GM12872 (cell line): Measurements from ENCODE around the gene FKBP2.

Experiments used
- TF ChIP-seq, protein P1 (sequence below): IDR thresholded peaks from 3 replicates; pipeline ENCODE4 v1.5.1; 2011; ENCODE audit warnings: low read depth, mild to moderate bottlenecking, low read length, moderate library complexity; ENCODE audit not compliant: insufficient read depth

Gene FKBP2

DNA sequence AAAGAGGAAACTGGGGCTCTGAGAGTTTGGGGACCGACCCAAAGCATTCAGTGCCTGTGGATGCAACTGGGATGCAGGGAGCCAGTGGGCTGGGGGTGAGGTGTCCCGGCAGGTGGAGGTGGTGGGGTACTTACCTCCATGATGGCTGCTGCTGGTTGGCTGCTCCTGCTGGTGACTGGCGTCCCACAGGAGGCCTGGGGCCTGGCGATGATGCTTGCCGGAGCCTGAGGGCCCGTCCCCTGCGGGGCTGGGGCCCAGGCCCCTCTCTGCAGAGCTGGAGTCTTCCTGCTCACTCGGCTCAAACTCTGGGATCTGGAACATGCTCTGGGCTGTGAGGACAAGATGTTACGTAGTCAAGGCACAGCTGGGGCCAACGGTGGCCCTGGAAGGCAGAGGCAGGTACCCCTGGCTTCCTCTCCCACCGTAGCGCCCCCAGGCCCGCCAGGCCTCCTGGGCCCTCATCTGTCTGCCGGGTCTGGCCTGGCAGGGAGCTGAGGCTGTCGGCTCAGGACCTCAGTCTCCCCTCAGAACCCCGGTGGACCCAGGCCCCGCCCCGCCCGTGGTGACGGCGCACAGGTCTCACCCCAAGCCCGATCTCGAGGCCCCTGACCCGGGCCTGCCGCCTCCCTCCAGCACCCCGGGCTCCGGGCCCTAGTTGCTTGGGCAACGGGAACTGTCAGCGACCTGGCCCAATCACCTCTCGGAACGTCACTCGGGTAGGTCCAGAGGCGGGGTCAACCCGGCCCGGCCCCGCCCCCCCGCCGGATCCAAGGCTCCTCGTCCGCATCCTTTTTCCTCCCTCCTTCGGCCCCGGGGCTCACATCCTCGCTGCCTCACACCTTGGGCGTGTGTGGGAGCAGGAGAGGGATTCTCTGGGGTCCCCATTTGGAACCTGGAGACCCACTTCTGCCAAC lies 43.4 kb downstream of the FKBP2 start, which contains the start of gene BAD:
Gene BAD, minus strand, starts transcription at position 618 of the 914 bp plus-strand sequence. Its CDS starts 297 bp downstream, at position 321.
- TF ChIP-seq, protein P1, sequence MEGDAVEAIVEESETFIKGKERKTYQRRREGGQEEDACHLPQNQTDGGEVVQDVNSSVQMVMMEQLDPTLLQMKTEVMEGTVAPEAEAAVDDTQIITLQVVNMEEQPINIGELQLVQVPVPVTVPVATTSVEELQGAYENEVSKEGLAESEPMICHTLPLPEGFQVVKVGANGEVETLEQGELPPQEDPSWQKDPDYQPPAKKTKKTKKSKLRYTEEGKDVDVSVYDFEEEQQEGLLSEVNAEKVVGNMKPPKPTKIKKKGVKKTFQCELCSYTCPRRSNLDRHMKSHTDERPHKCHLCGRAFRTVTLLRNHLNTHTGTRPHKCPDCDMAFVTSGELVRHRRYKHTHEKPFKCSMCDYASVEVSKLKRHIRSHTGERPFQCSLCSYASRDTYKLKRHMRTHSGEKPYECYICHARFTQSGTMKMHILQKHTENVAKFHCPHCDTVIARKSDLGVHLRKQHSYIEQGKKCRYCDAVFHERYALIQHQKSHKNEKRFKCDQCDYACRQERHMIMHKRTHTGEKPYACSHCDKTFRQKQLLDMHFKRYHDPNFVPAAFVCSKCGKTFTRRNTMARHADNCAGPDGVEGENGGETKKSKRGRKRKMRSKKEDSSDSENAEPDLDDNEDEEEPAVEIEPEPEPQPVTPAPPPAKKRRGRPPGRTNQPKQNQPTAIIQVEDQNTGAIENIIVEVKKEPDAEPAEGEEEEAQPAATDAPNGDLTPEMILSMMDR, result no peak

GRCh38 chr11:64284962-64285884 lies 44.3 kb downstream of the FKBP2 start, which contains the start of gene GPR137:
GPR137 (plus strand) TSS chr11:64285848; CDS start chr11:64286525, 677 bp downstream.
- TF ChIP-seq, protein P1, result no peak

GRCh38 chr11:64285885-64286800 lies 45.2 kb downstream of the FKBP2 start:
- TF ChIP-seq, protein P1, result peak; percentile 42

DNA sequence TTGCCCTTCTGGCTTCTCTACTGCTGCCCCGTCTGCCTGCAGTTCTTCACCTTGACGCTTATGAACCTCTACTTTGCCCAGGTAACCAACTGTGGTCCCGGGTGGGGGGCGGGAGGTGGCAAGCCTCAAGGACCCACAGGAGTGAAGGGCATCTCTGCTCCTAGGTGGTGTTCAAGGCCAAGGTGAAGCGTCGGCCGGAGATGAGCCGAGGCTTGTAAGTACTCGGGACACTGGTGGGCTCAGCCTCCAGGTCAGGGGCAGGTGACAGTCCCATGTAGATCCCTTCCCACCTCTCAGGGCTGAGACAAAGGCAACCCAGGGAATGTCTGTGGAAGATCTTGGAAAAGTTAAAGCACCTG lies 45.9 kb downstream of the FKBP2 start:
- TF ChIP-seq, protein P1, result no peak

DNA sequence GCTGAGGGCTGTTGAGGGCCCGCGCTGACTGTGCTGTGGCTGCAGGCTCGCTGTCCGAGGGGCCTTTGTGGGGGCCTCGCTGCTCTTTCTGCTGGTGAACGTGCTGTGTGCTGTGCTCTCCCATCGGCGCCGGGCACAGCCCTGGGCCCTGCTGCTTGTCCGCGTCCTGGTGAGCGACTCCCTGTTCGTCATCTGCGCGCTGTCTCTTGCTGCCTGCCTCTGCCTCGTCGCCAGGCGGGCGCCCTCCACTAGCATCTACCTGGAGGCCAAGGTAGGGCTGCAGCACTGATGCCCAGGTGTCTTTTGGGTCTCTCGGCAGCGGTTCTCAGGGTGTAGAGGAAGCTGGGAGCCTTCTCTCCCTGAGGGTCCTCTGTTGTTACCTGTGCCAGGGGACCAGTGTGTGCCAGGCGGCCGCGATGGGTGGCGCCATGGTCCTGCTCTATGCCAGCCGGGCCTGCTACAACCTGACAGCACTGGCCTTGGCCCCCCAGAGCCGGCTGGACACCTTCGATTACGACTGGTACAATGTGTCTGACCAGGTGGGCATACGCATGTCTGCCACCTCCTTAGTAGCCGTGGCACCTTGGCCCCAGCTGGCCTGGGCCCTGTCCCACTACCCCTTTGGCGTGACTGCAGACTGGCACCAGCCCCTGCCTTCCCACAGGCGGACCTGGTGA lies 46.9 kb downstream of the FKBP2 start:
- TF ChIP-seq, protein P1, result no peak

GRCh38 chr11:64288353-64288750 lies 47.5 kb downstream of the FKBP2 start:
- TF ChIP-seq, protein P1, result no peak
